GM21576 (cell line): ENCODE data around the gene KCNMA1.

Experiments used
- ATAC-seq: cut with Tn5 transposase; IDR thresholded peaks from one replicate; pipeline ENCODE4 v1.9.1; 2021; ENCODE audit warnings: mild to moderate bottlenecking, moderate library complexity; ENCODE audit not compliant: unreplicated experiment

Gene KCNMA1

DNA sequence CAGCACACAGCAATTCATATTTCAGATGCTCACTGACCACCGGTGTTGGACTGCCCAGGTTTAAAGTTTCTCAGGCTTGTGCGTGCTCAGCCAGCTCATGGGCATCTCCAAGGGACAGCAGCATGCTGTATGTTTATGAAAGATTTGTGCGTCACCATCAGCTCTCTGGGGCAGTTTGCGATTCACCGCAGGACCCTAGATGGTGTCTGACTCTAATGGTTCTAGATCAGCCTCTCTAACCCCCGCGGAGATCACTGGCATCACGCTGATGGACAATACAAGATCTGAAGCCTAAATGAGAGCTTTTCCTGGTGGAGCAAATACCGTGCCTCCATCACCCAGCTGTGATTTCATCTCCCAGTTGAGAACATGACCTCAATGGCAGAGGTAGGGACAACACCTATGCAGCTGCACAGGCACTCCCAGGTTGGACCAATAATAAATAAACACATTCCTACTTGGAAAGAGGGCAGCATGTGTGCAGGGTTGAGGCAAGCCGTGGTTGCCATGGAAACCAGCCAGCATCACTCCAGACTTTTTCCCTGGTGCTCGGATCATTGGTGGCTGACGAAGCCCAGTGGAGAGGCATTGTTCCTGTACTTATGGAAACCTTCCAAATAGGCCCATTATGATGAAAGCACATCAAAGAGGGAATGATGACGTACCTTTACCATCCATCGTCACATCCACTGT is 253.6 kb downstream of the KCNMA1 start:
- ATAC-seq, result no peak

DNA sequence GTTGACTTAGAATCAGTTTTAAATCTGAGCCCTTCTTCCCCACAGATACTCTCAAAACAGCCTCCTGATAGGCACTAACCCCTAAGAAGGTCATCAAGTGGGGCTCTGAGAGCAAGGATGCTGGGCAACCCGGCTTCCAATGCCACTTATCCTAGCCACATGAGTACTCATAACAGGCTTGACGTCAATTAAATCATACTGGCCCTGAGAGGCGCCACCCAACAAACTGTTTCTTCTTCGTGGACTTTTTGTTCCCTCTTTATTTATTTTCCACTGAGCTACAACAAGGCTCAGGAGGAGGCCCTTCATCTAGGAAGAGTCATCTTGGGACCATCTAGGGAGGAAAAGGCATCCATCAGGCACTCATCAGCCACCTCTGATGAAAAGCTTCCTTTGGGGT is 255.9 kb downstream of the KCNMA1 start:
- no peak for ATAC-seq

DNA sequence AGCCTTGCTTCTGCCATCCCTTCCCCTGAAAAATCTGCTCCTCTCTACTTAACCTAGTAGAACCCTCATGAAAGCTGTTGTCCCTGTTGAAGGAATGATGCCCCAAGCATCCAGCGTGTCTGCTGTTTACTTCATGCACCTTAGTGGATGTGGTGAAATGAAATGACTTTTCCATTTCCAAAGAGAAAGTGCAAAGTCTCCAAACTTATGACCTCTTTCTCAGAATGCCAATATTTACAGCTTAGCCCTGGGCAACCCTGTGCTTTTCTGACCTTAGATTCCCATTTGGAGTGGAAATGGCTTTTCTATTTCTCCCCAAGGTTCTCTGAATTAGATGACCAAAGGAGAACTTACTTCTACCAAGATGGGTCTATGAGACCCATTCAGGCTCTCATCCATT is 256.9 kb downstream of the KCNMA1 start:
- ATAC-seq, result no peak

DNA sequence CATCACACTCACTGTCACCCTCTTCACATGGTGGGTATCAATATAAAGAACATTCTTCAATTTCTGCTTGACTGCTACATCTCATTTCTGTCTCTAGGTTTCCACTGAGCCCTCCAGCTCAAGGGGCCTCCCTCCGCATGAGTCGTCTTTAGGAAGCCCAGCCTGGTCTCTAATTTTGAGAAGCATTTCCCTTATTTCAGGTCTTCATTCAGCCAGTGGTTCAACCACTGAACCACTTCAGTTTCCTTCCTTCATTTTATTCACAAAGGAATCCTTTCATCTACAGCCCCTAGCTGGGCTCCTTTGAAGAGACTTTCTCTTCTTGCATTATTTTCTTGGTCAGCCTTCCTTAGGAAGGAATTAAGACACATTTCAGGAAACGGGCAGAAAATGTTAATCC is 257.4 kb downstream of the KCNMA1 start:
- ATAC-seq, result no peak

DNA sequence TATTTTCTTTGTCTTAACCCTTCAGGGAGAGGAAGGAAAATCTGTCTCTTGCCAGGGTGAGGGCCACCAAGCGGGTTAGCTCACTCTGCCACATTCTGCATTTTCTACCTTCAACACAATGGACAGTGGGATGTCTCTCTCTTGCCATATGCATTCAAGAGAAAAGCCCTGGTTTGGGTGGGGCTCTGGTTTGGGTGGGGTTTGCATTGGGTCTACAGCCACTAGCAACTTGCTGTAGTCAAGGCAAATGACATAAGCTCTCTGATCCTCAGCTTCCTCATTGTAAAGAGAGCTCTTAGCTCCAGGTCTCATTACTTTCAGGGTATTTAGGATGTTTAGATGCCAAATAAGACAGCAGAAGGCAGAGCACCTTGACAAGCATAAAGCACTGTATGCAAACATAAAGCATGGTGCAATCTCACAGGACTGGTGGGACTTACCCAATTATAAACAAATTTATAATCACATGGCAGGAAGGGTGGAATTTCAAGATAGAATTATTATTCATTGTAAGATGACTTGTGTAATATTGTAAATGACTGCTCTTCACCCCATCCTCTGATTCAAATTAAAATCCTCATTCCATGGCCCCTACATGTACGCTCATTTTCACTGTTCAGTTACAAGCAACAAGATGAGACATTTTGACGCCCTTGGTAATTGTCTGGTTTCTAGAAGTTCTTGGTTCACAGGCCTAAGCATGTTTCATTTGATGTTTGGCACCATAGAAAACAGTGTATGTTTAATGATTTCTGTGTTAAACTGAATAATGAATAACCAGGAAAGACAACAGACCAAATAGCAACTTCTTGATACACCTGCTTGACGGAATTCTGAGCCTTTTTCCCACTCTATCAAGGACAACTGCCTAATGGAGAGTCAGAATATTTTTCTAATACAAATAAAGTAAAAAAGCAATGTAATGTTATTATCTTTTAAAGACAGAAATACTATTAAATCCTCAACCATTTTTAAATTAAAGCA is 258.9 kb downstream of the KCNMA1 start:
- no peak for ATAC-seq

DNA sequence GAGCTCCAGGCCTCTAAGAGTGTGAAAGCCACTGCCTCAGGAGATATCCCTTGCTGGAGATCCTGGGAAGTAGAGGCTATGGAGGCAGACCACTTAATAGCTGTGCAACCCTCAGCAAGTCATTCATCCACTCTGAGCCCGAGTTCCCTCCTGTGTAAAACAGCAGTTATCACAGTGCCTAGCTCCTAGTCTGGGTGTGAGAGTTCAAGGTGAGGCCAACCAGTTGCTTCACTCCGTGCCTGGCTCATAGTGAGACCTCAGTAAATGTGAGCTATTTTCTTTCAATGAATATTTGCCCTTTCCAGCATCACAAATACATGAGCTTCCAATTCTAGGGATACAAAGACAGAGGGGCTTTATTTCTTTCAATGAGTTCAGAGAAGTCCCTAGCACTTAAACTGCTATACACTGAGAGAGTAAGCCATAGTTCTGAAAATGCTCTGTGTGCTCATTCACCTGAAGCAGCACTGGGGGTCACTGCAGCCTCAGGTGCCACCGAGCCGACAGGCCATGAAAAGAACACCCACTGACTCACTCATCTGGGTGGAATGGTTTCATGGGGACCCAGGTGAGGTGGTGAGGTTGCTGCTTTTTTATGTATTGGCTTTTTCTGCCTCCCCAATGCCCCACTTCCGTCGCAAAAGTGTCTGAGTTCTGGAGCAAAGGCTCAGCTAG is 259.8 kb downstream of the KCNMA1 start:
- no peak for ATAC-seq

DNA sequence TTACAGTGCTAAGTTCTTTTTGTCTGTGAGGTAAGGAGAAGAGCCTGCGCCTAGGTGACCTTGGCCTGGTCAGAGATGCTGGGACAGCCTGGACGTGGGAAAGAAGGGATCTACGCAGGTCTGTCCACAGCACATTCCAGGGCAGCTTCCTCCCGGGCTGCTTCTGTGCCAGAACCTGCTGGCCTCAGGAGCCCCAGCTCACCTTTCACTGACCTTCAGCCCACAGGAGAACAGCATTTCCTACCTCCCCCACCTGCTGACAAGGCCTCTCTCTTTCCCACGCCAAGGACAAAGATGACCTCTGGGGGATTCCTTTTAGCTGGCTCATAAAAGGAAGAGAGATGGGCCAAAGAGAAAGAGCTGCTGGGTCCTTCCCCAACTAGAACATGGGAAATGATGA is 260.6 kb downstream of the KCNMA1 start:
- no peak for ATAC-seq

DNA sequence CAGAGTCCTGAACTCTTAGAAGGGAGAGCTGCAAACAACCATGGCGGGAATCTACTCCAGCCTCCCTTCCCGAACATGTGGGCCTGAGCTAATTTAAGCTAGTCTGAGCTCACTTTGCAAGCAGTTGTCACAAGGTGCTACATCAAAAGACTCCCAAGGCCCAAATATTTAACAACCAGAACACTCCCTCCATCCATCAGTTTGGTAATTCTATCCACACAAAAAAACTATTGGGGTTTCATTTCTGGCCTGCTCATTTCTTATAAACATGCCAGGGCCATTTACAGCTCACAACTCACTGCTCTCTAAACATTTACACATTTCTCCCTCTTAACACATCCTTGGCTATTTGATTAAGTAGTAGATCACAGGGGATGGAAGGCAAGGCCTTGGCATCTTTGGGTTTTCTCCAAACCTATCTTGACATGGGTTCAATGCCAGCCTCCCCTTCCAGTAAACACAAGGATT is 263.4 kb downstream of the KCNMA1 start:
- no peak for ATAC-seq

DNA sequence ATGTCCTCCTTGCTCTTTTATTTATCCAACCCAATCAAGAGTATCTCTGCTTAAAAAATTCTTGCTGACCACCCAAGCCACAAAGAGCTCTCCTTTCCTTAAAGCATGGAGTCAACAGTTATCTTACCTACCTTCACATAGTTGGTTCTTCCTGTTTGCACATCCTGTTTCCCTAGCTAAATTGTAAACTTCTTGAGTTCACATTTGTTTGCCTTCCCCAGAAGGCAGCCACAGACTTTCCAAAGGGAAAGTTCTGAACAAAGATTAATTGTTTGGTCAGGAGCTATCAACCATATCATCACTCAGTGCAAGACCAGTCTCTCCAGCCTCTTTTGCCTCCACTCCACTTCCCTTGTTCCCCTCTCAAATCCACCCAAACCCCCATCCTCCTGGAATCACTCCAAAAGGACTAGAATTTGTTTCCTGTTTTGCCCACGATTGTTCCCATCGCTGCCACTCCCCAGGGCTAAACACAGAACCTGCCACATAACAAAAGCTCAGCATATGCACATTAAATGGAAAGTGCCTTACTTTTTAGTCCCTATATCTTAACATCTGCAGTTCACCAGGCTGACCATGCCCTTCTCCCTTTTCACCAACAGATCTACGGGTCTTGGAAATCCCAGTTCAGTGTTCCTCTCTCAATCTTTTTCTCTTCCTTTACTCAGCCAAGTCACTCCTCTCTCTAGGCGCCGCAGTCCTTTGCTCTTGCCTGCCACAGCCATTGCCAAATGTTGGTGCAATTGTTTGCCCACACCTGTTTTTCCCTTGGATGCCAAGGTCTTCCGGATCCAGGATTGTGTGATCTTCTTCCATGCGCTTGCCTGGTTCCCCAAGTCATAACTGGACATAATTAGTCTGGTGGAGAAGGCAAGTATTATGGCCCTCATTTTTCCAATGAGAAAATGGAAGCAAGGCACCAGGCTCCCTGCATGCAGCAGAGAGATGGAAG is 265.5 kb downstream of the KCNMA1 start:
- ATAC-seq, result no peak

DNA sequence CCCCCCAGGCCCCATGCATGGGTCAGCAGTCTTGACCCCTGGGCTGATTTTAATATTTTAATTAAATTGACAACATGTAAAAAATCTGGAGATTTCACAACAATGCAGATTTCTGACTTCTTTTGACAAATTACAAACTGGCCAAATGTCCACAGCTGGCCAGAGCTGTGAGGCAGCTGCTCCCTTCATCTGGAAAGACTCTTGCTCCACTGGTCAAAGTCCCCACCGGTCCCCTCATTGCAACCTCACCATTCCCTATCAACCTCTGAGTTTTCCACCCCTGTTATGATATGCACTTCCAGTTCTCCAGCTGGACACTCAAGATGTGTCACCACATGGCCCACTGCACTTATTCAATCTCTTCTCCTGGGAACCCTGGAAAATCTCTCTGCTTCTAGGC is 266.2 kb downstream of the KCNMA1 start:
- no peak for ATAC-seq

DNA sequence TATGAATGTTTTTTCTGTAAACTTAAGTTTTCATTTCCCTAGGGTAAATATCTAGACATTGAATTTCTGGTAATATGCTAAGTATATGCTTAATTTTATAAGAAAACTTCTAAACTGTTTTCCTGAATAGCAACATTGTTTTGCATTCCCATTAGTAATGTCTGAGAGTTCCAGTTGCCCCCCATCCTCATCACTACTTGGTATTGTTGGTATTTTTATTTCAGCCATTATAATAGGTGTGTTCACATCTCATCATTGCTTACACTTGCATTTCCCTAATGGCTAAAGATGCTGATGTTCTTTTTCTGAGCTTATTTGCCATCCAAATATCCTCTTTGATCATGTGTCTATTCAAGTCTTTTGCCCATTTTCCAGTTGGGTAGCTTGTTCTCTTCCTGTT is 269.6 kb downstream of the KCNMA1 start:
- no peak for ATAC-seq

DNA sequence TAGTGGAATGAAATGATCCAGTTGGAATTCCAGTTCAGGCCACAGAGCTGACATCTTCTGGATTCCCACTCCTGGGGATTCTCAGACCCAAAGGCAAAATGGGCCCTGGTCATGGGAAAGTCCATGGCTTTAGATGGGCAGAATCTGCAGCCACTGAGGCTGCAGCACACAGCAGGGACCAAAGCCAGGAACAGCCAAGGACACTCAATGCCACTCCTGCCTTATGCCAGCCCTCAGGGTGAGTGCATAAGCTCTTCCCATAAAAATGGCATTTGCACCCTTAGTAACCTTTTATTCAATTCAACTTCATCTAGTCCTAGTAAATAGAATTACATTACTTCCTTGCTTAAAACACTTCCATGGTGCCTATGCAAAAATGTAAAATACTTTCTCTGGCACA is 274.4 kb downstream of the KCNMA1 start:
- ATAC-seq, result no peak

DNA sequence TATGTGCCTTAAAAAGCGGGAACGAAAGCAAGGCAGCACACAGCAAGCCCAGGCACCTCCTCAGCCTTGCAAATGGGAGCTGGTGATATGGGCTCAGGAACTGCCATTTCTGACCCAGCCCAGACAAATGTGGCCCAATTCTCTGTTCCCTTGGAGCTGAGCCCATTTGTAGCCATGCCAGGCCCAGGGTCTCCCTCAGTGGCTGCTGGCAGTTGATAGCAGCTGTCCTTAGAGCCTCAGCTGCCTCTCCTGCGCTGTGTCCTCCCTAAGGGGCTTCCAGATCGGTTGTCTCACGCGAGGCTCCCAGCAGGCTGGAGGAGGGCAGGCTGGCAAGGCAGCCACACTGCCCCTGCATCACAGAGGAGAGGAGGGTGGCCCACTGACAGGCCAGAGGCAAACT is 275.8 kb downstream of the KCNMA1 start:
- no peak for ATAC-seq

DNA sequence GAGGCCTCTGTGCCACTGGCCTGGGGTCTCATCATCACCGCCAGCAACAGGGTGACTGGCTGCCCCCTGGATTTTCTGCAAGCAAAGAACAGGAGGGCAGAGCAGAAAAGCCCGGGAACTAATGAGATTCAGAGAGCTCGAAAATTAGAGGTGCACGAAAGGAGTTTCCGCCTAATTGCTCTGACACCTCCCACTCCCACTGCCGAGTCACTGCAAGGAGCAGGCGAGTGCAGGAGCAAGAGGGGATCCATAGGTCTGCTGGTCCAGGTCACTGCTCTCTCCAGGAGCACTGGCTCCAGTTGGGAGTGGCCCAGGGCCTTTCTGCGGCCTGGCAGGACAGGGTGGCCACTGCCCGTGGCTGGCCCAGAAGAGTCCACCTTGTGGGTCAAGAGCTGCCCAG is 276.2 kb downstream of the KCNMA1 start:
- no peak for ATAC-seq

DNA sequence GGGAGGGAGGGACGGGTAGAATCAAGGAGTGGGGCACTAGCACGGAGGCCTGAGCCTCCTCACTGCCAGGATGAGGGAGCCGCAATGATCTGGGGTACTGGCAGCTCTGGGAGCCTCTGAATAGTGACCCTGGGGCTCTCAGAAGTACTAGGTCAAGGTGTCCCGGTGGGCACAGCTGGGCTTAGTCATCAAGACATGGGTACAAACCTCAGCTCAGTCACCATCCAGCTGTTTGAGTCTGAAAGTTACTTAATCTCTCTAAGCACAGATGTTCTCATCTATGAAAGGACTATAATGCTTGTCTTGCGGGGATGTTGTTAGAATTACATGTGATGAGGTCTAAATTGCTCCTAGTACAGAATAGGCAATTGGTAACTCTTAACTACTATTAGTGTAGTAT is 276.8 kb downstream of the KCNMA1 start:
- no peak for ATAC-seq

DNA sequence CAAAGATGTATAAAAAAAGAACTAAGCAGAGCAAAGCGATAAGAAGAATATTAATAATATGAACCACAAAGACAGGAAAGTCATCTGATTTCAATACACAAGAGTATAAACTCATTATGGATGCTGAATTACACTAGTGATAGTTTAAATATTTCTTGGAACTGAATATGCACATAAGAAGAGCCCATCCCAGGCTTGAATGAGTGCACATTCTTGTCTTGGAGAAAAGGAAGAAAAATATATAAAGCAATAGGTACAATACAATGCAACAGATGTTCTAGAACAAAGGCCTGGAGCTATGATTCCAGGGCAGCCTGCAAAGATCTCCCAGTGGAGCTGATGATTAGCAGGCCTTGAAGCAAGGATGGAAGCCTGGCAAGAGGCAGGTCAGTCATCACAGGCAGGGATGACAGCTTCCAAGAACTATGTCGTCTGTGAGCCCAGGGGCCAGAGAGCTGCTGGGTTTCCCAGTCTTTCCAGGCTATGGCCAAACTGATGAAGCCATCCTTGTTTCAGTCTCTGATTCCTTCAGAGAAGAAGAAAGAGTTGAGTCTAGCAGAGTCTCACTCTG is 277.6 kb downstream of the KCNMA1 start:
- no peak for ATAC-seq

DNA sequence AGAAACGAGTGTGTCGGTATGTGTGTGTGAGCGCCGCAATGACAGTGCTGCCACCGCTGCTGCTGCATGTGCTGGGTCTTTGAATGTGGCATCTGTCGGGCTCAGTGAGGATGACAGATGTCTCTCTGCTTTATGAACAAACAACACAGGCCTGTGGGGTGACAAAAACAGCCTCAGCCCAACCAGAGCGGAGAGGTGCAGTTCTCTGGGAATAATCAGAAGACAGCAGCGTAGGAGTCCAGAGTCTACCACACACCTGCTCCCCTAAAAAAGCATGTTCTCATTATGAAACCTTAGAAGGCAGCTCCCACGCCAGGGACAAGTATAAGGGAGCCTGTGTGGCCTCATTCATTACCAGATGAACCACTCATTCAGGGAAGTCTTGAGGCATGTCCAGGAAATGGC is 278.3 kb downstream of the KCNMA1 start:
- ATAC-seq, result no peak

DNA sequence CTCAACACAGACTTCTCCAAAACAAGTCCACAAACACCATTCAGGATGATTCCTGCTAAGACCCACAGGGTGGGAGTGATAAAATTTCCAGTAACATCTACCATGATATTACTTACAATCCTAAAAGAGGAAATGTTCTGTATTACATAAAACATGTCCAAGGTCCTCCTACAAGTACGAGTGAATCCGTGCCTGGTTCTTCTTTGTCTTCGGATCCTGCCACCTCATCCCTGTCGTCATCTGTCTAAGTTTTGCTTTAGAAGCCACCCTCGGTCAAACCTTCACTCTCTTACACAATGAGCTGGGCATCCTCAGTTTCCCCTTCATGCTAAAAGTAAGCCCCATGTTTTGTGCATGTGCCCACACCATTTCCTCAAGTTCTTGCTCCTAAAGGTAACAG is 279.0 kb downstream of the KCNMA1 start:
- no peak for ATAC-seq

DNA sequence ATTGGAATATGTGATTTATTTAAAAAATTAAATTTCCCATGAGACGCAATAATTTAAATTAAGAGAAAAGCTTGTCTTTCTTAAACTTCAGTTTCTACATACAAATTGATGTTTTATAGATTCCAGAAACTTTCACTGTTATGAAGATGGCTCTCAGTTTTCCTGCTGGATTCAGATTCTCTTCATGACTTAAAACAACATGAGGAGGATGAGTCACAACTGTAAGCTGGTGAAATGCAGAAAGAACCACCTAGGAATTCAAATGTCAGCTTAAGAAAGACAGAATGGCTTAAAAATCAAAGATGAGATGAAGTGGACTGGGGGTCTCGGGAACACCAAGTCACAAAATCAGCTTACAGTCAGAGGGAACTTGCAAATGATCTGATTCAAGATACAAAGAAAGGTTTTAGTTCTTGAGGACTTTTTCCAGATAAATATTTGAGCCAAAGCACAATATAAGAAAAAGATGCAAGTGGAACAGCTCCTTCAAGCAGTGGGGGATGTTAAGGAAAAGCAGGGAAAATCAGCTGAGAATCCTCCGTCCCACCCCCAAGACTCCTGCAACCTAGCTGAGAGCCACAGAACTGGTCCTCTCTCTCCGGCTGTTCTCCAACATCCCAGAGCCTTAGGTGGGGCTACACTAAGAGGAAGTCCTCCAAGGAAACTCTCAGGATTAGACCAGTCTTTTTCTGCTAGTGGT is 279.8 kb downstream of the KCNMA1 start:
- ATAC-seq, result no peak

DNA sequence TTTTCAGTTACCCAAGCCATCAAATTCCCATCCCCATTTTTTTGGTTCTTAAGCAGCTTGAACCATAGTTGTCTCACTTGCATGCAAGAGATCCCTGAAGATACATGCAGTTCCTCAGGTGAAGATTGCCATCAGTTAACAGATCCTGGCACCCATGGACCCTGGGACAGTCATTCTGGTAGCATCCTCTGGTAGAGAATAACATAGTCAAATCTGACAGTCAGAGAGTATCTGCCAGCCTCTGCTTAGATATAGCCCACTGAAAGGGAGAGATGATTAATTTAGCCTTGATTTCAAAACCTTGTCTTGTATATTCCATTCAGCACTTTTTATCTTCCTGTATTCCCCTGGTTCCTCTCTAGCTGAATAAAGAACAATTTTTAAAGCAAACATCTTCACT is 280.4 kb downstream of the KCNMA1 start:
- ATAC-seq, result no peak
